Measurements from ENCODE around the gene RAB44. TPM values are rescaled to one million over a fixed set of nuclear protein-coding genes. Genes with fewer than 3 reads are reported as not detected.

Gene RAB44
- total and polyA plus RNA-seq, 2 of the 13 experiments (the other 11 are each of a cell fraction or from before 2014, with no cell fraction given), result not detected

DNA sequence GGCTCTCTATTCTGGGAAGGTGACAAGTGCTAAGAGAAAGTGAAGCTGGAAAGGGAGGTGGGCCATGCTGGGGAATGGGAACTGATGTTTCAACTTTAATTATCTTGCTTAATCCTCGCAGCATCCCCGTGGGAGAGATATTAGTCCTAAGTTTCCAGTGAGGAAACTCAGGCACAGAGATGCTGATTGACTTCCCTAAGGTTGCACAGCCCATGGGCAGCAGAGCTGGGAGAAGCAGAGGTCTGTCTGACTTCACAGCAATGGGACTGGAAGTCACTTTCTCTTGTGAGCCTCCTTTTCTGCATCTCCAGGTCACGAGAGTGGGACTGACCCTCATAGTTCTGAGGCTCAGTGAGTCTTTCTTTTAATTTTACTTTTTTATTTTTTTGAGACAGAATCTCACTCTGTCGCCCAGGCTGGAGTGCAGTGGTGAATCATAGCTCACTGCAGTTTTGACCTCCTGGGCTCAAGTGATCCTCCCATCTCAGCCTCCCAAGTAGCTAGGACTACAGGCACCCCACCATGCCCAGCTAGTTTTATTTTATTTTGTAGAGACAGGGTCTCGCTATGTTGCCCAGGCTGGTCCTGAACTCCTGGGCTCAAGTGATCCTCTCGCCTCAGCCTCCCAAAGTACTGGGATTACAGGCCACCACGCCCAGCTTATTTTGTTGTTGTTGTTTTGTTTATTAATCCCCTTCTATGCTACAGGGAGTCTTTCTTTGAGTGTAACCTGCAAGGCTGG lies 2.6 kb downstream of the RAB44 start:
- no peaks in the 10 kb centered on the region for H3K9me3 ChIP-seq (ENCODE audit: low read length)
- H3K9ac ChIP-seq (ENCODE audit: insufficient read depth, low read depth, low read length), result no peak overlapping the region
- intact Hi-C loops (cut with micrococcal nuclease; ENCODE audit: unreplicated experiment) (no loop called here), in situ Hi-C loops (cut with HindIII; ENCODE audit: extremely low pct_ligation_motif_present, low pct_unique_long_range_greater_than_20kb) (no loop called here)
- no peaks in the 10 kb centered on the region for H3K4me1 ChIP-seq (ENCODE audit: insufficient read depth, low read length)
- H3K36me3 ChIP-seq (replicated peaks in 1 of 2; ENCODE audit: control insufficient read depth in 1 of 2, insufficient read depth in 2 of 2, low read length in 2 of 2), result no peaks in the 10 kb centered on the region
- no peaks in the 10 kb centered on the region for H3K79me2 ChIP-seq (ENCODE audit: insufficient read depth, low read length)
- FAIRE-seq (no peak), DNase-seq (ENCODE audit: low spot score) (no peak), ATAC-seq (no peak)
- ChIA-PET POLR2A (no interaction called here), CTCF (ENCODE audit: low intra/inter-chr PET ratio, low total read pairs) (no interaction called here)
- no peak overlapping the region for H2AFZ ChIP-seq (ENCODE audit: low read length)
- no TSS peak for BruUV-seq (replicated peaks)
- no peaks in the 10 kb centered on the region for H4K20me1 ChIP-seq (ENCODE audit: insufficient read depth, low read length)
- peaks cover 10 to 67% of the 10 kb centered on the region in 2 experiments; a peak in 4 of 5 replicates for H3K27me3 ChIP-seq (ENCODE audit: control insufficient read depth in 1 of 2, insufficient read depth in 2 of 2, low read length in 2 of 2)
- H3K4me3 ChIP-seq (replicated peaks in 1 of 3; ENCODE audit: insufficient read depth in 1 of 3, low read depth in 2 of 3, low read length in 3 of 3), result no peak overlapping the region
- no peak overlapping the region for H3K27ac ChIP-seq (ENCODE audit: extremely low read length, insufficient read depth, low read length)
- 22% methylated on average over 7 of the region's 7 CpGs for WGBS (ENCODE audit: low lambda C conversion rate)
- TF ChIP-seq KDM3A (CRISPR knock-in tag; IDR thresholded peaks at IDR 0.05; ENCODE audit: low read depth) (no peak), ZNF768 (CRISPR knock-in tag; IDR thresholded peaks at IDR 0.05) (peak; percentile 79; the same call in 1 of the 2 replicates)
- H3K4me2 ChIP-seq (ENCODE audit: low read depth, low read length), result no peak overlapping the region

DNA sequence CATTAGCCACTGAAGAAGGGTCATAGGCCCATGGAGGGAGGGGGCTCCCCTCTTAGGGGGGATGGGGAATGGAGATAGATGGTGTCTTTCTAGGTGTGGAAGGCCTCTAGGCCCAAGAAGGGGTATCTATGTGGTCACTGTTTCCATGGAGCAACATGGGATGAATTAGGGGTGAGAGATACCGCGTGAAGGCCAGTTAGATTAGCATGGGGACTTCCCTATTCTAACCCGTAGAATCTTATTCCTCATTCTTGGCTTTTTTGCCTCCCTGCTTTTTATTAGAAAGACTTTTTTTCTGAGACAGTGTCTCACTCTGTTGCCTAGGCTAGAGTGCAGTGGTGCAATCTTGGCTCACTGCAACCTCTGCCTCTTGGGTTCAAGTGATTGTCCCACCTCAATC lies 3.2 kb downstream of the RAB44 start:
- Histone ChIP-seq H3K36me3 (replicated peaks in 1 of 2; ENCODE audit: control insufficient read depth in 1 of 2, insufficient read depth in 2 of 2, low read length in 2 of 2) (no peaks in the 10 kb centered on the region), H4K20me1 (ENCODE audit: insufficient read depth, low read length) (no peaks in the 10 kb centered on the region), H3K4me3 (replicated peaks in 1 of 3; ENCODE audit: insufficient read depth in 1 of 3, low read depth in 2 of 3, low read length in 3 of 3) (no peak overlapping the region), H2AFZ (ENCODE audit: low read length) (no peak overlapping the region), H3K27ac (ENCODE audit: extremely low read length, insufficient read depth, low read length) (no peak overlapping the region), H3K4me1 (ENCODE audit: insufficient read depth, low read length) (no peaks in the 10 kb centered on the region), H3K79me2 (ENCODE audit: insufficient read depth, low read length) (no peaks in the 10 kb centered on the region), H3K9ac (ENCODE audit: insufficient read depth, low read depth, low read length) (no peak overlapping the region), H3K27me3 (ENCODE audit: control insufficient read depth in 1 of 2, insufficient read depth in 2 of 2, low read length in 2 of 2) (peaks cover 10 to 63% of the 10 kb centered on the region in 2 experiments; a peak in 4 of 5 replicates), H3K4me2 (ENCODE audit: low read depth, low read length) (no peak overlapping the region), H3K9me3 (ENCODE audit: low read length) (no peaks in the 10 kb centered on the region)
- no peak for DNase-seq (ENCODE audit: low spot score)
- CTCF ChIA-PET (ENCODE audit: low intra/inter-chr PET ratio, low total read pairs), result interaction anchor here (1.4 kb wide), 2 partner anchors 77 to 86 kb away, joined by 8 to 9 read pairs; no protein-coding TSS in a partner anchor
- in situ Hi-C loops (cut with HindIII; ENCODE audit: extremely low pct_ligation_motif_present, low pct_unique_long_range_greater_than_20kb) (no loop called here), intact Hi-C loops (cut with micrococcal nuclease; ENCODE audit: unreplicated experiment) (loop anchor here (1.0 kb wide), 1 partner anchor 78 kb away; no protein-coding TSS in a partner anchor)
- 84% methylated on average over 3 of the region's 3 CpGs for whole genome bisulfite sequencing (ENCODE audit: low lambda C conversion rate)
- no peak for FAIRE-seq
- POLR2A ChIA-PET, result no interaction called here
- BruUV-seq (replicated peaks), result no TSS peak
- no peak for ATAC-seq
- TF ChIP-seq DR1 (CRISPR knock-in tag; IDR thresholded peaks at IDR 0.05) (no peak), MEIS2 (CRISPR knock-in tag; IDR thresholded peaks at IDR 0.05) (no peak), ZNF790 (CRISPR knock-in tag; IDR thresholded peaks at IDR 0.05; ENCODE audit: borderline replicate concordance) (no peak), ZNF530 (CRISPR knock-in tag; IDR thresholded peaks at IDR 0.05; ENCODE audit: low read depth) (no peak), MED8 (CRISPR knock-in tag; IDR thresholded peaks at IDR 0.05; ENCODE audit: insufficient replicate concordance) (no peak), ZNF547 (CRISPR knock-in tag; IDR thresholded peaks at IDR 0.05) (no peak)
- TF ChIP-seq, protein P1, sequence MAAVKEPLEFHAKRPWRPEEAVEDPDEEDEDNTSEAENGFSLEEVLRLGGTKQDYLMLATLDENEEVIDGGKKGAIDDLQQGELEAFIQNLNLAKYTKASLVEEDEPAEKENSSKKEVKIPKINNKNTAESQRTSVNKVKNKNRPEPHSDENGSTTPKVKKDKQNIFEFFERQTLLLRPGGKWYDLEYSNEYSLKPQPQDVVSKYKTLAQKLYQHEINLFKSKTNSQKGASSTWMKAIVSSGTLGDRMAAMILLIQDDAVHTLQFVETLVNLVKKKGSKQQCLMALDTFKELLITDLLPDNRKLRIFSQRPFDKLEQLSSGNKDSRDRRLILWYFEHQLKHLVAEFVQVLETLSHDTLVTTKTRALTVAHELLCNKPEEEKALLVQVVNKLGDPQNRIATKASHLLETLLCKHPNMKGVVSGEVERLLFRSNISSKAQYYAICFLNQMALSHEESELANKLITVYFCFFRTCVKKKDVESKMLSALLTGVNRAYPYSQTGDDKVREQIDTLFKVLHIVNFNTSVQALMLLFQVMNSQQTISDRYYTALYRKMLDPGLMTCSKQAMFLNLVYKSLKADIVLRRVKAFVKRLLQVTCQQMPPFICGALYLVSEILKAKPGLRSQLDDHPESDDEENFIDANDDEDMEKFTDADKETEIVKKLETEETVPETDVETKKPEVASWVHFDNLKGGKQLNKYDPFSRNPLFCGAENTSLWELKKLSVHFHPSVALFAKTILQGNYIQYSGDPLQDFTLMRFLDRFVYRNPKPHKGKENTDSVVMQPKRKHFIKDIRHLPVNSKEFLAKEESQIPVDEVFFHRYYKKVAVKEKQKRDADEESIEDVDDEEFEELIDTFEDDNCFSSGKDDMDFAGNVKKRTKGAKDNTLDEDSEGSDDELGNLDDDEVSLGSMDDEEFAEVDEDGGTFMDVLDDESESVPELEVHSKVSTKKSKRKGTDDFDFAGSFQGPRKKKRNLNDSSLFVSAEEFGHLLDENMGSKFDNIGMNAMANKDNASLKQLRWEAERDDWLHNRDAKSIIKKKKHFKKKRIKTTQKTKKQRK (IDR thresholded peaks at IDR 0.05; ENCODE audit: low read length), result no peak
- TF ChIP-seq, protein P2, sequence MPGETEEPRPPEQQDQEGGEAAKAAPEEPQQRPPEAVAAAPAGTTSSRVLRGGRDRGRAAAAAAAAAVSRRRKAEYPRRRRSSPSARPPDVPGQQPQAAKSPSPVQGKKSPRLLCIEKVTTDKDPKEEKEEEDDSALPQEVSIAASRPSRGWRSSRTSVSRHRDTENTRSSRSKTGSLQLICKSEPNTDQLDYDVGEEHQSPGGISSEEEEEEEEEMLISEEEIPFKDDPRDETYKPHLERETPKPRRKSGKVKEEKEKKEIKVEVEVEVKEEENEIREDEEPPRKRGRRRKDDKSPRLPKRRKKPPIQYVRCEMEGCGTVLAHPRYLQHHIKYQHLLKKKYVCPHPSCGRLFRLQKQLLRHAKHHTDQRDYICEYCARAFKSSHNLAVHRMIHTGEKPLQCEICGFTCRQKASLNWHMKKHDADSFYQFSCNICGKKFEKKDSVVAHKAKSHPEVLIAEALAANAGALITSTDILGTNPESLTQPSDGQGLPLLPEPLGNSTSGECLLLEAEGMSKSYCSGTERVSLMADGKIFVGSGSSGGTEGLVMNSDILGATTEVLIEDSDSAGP (CRISPR knock-in tag; IDR thresholded peaks at IDR 0.05; ENCODE audit: borderline replicate concordance), result no peak
